MCF 10A (cell line): ENCODE data around the gene DYRK1A. TPM values are rescaled to one million over a fixed set of nuclear protein-coding genes. Genes with fewer than 3 reads are reported as not detected.

Source experiments
- BruUV-seq: library from RNA; stranded (reverse); fragments of 400-500 nt; replicated peaks from 2 replicates; lab custom pipeline; 2021; lab: Mats Ljungman, UMichigan
- CTCF ChIA-PET: fragments of 300-600 bp; sonication (Branson Sonifier 250); formaldehyde crosslinking; extraction: SDS; loops from one replicate; lab custom pipeline; 2021; ENCODE audit warnings: antibody characterized with exemption, inconsistent platforms; lab: Yijun Ruan, JAX
- POLR2A ChIA-PET: fragments of 300-600, 350-650 bp; sonication (Branson Sonifier 250); formaldehyde crosslinking; extraction: SDS; loops from one replicate; lab custom pipeline; 2020; ENCODE audit warnings: antibody characterized with exemption, inconsistent platforms; lab: Yijun Ruan, JAX
- DNase-seq: peaks from one replicate; pipeline ENCODE4 v3.0.0-alpha.2; 2018; ENCODE audit not compliant: unreplicated experiment
- H3K27ac Mint-ChIP-seq: one replicate; pipeline ENCODE4 v1.8.0; 2022; ENCODE audit warnings: mild to moderate bottlenecking, low read depth, mixed read lengths; ENCODE audit not compliant: unreplicated experiment
- H3K27me3 Mint-ChIP-seq: one replicate; pipeline ENCODE4 v1.8.0; 2022; ENCODE audit warnings: mixed read lengths; ENCODE audit not compliant: insufficient read depth, unreplicated experiment
- H3K36me3 Mint-ChIP-seq: one replicate; pipeline ENCODE4 v1.8.0; 2022; ENCODE audit warnings: mild to moderate bottlenecking, moderate library complexity, mixed read lengths; ENCODE audit not compliant: insufficient read depth, unreplicated experiment
- H3K4me1 Mint-ChIP-seq: one replicate; pipeline ENCODE4 v1.8.0; 2022; ENCODE audit warnings: mixed read lengths; ENCODE audit not compliant: insufficient read depth, unreplicated experiment
- H3K4me3 Mint-ChIP-seq: one replicate; pipeline ENCODE4 v1.8.0; 2022; ENCODE audit warnings: mild to moderate bottlenecking, moderate library complexity, mixed read lengths; ENCODE audit not compliant: unreplicated experiment
- H3K9me3 Mint-ChIP-seq: one replicate; pipeline ENCODE4 v1.8.0; 2022; ENCODE audit warnings: mixed read lengths; ENCODE audit not compliant: unreplicated experiment
- intact Hi-C: fragments of 100-400 bp; cut with micrococcal nuclease; formaldehyde crosslinking; loops from 2 replicates; pipeline ENCODE4 v1.14.1; 2022
- total RNA-seq: library from RNA; stranded (reverse); gene quantifications from 2 replicates; pipeline ENCODE4 v1.2.3, GENCODE V29; 2022
- TF ChIP-seq, protein P1 (sequence below): fragments of 200-600 bp; IDR thresholded peaks from one replicate; pipeline ENCODE4 v1.8.0; 2022; ENCODE audit warnings: antibody characterized with exemption, mild to moderate bottlenecking; ENCODE audit not compliant: unreplicated experiment

DYRK1A gene
- total RNA-seq, 1 experiment from 2014 or later = 58.6 TPM

DNA sequence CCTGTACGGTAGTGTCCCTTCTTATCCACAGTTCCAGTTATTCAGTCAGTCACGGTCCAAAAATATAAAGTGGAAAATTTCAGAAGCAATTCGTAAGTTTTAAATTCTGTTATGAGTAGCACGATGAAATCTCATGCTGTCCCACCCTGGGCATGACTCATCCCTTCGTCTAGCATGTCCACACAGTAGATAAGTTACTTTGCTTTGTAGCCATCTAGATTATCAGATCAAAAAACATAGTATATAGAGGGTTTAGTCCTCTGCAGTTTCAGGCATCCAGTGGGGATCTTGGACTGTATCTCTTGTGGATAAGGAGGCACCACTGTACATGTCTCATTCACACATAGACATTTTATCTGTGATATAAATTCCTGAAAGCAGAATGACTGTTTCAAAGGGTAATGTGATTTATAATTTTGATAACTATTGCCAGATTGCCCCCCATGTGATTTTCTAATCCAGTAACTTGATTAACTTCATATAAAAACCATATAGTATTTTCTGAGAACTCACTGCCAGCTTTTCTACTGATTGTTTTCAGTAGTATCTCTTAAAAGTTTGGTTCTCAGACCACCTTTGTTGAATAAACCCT lies 143.3 kb downstream of the DYRK1A start:
- H3K27me3 Mint-ChIP-seq = no peaks in the 10 kb centered on the region
- H3K4me1 Mint-ChIP-seq = no peaks in the 10 kb centered on the region
- DNase-seq = no peak
- H3K4me3 Mint-ChIP-seq = no peak overlapping the region
- intact Hi-C loops = no loop called here
- H3K27ac Mint-ChIP-seq = peak overlapping the region; percentile 1
- CTCF ChIA-PET = interaction anchor here (0.6 kb wide), 2 partner anchors 303 to 1139 kb away, joined by 3 read pairs; no protein-coding TSS in a partner anchor
- BruUV-seq = no TSS peak
- no peaks in the 10 kb centered on the region for H3K9me3 Mint-ChIP-seq
- TF ChIP-seq, protein P1, sequence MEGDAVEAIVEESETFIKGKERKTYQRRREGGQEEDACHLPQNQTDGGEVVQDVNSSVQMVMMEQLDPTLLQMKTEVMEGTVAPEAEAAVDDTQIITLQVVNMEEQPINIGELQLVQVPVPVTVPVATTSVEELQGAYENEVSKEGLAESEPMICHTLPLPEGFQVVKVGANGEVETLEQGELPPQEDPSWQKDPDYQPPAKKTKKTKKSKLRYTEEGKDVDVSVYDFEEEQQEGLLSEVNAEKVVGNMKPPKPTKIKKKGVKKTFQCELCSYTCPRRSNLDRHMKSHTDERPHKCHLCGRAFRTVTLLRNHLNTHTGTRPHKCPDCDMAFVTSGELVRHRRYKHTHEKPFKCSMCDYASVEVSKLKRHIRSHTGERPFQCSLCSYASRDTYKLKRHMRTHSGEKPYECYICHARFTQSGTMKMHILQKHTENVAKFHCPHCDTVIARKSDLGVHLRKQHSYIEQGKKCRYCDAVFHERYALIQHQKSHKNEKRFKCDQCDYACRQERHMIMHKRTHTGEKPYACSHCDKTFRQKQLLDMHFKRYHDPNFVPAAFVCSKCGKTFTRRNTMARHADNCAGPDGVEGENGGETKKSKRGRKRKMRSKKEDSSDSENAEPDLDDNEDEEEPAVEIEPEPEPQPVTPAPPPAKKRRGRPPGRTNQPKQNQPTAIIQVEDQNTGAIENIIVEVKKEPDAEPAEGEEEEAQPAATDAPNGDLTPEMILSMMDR = no peak
- POLR2A ChIA-PET = no interaction called here
- peaks cover 43% of the 10 kb centered on the region for H3K36me3 Mint-ChIP-seq

DNA sequence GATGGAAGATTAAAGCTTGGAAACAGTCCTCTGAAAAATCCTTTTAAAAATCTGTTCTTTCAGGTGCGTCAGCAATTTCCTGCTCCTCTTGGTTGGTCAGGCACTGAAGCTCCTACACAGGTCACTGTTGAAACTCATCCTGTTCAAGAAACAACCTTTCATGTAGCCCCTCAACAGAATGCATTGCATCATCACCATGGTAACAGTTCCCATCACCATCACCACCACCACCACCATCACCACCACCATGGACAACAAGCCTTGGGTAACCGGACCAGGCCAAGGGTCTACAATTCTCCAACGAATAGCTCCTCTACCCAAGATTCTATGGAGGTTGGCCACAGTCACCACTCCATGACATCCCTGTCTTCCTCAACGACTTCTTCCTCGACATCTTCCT lies 145.3 kb downstream of the DYRK1A start:
- no TSS peak for BruUV-seq
- Mint-ChIP-seq H3K9me3 (no peaks in the 10 kb centered on the region), H3K36me3 (peaks cover 60% of the 10 kb centered on the region), H3K27ac (no peak overlapping the region), H3K27me3 (no peaks in the 10 kb centered on the region), H3K4me3 (no peak overlapping the region), H3K4me1 (no peaks in the 10 kb centered on the region)
- POLR2A ChIA-PET = interaction anchor here (0.8 to 1.2 kb wide), 2 partner anchors 10 to 20 kb away, joined by 3 to 4 read pairs; no protein-coding TSS in a partner anchor
- CTCF ChIA-PET = interaction anchor here (0.6 to 0.8 kb wide), 3 partner anchors 34 to 57 kb away, joined by 3 read pairs; no protein-coding TSS in a partner anchor
- no peak for DNase-seq
- intact Hi-C loops = no loop called here
- TF ChIP-seq, protein P1 = no peak

DNA sequence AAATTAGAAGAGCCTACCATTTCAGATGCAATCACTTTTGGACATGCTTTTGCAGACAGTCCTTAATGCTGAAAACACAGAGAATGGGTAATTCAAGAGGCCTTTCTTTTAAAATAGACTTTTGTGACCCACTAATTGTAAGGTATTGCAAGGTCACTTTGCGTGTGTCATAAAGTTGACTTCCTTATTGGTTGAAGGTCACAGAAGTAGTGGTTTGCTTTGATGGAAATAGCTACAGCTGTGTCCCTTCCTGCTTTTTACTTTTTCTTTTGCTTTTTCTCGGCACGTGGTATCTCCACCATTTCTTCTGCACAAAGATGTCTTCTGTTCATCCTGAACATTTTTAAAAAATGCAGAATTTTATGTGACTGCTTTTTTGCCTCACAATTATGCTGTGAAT lies 146.8 kb downstream of the DYRK1A start:
- Mint-ChIP-seq H3K9me3 (no peaks in the 10 kb centered on the region), H3K36me3 (peaks cover 76% of the 10 kb centered on the region), H3K27ac (no peak overlapping the region), H3K4me3 (no peak overlapping the region), H3K4me1 (no peaks in the 10 kb centered on the region), H3K27me3 (no peaks in the 10 kb centered on the region)
- POLR2A ChIA-PET = interaction anchor here (0.7 kb wide), 1 partner anchor 51 kb away, joined by 5 read pairs; no protein-coding TSS in a partner anchor
- intact Hi-C loops = no loop called here
- no peak for DNase-seq
- CTCF ChIA-PET = no interaction called here
- TF ChIP-seq, protein P1 = no peak
- BruUV-seq = no TSS peak

DNA sequence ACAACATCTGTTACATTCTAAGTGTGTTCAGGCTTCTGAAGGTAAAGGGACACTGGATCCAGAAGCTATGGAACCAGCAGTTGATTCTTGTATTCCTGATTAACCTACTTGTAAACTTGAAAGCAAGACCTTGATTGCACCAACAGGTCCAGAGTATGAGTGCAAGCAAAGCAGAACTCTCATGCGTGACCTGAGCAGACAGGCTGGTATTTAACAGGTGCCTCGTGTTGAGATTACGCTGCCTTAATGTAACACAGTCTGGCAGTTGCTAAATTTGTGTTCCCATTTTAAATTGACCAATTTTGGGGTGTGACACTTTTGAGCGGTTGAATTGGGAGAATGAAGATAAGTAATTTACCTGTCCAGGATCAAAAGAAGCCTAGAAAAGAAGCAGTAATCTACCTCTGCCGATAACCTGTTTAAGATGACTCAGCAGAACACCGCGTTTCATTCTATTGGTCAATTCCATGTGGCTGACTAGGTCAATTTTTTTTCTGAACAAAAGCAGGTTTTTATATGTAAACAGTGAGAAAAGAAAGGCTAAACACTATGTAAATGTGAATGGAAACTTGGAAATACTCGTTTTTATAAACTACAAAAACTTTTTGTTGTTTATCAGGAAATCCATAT lies 147.6 kb downstream of the DYRK1A start:
- H3K27ac Mint-ChIP-seq = no peak overlapping the region
- no peaks in the 10 kb centered on the region for H3K9me3 Mint-ChIP-seq
- no peaks in the 10 kb centered on the region for H3K4me1 Mint-ChIP-seq
- H3K4me3 Mint-ChIP-seq = no peak overlapping the region
- intact Hi-C loops = no loop called here
- CTCF ChIA-PET = no interaction called here
- TF ChIP-seq, protein P1 = no peak
- no TSS peak for BruUV-seq
- POLR2A ChIA-PET = interaction anchor here (0.7 kb wide), 1 partner anchor 51 kb away, joined by 5 read pairs; no protein-coding TSS in a partner anchor
- DNase-seq = no peak
- no peaks in the 10 kb centered on the region for H3K27me3 Mint-ChIP-seq
- H3K36me3 Mint-ChIP-seq = peaks cover 82% of the 10 kb centered on the region
